ENCODE results near the gene GIPC1. TPM values are rescaled to one million over a fixed set of nuclear protein-coding genes. Genes with fewer than 3 reads are reported as not detected.

The GIPC1 gene
- total and polyA plus RNA-seq, 8 donors = 73.3 to 662 (median 122) TPM

- intact Hi-C loops (cut with DNase I; ENCODE audit: low total_unique reads) = no loop called here
- H3K4me3 ChIP-seq = peak within 1 kb of the TSS; percentile 85 to 89 (median 89)
- no peaks in the 10 kb centered on the region for H3K27me3 ChIP-seq
- H3K27ac ChIP-seq = peak within 1 kb of the TSS; percentile 99 to 100 (median 100)
- H3K4me1 ChIP-seq = peaks cover 51 to 80% (median 55%) of the 10 kb centered on the region in 4 donors
- 0 to 1% (median 0%) methylated on average over 20 to 82 of the region's 82 CpGs for WGBS, 5 donors
- TF ChIP-seq, protein P1, sequence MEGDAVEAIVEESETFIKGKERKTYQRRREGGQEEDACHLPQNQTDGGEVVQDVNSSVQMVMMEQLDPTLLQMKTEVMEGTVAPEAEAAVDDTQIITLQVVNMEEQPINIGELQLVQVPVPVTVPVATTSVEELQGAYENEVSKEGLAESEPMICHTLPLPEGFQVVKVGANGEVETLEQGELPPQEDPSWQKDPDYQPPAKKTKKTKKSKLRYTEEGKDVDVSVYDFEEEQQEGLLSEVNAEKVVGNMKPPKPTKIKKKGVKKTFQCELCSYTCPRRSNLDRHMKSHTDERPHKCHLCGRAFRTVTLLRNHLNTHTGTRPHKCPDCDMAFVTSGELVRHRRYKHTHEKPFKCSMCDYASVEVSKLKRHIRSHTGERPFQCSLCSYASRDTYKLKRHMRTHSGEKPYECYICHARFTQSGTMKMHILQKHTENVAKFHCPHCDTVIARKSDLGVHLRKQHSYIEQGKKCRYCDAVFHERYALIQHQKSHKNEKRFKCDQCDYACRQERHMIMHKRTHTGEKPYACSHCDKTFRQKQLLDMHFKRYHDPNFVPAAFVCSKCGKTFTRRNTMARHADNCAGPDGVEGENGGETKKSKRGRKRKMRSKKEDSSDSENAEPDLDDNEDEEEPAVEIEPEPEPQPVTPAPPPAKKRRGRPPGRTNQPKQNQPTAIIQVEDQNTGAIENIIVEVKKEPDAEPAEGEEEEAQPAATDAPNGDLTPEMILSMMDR (IDR thresholded peaks at IDR 0.05) = no peak
- TF ChIP-seq POLR2A (IDR thresholded peaks at IDR 0.05) (peak in 2 of 4 donors; percentile 88 to 92), POLR2AphosphoS5 (IDR thresholded peaks at IDR 0.05) (peak; percentile 96 to 98 (median 98)), EP300 (IDR thresholded peaks at IDR 0.05) (no peak)
- no peaks in the 10 kb centered on the region for H3K9me3 ChIP-seq
- H3K36me3 ChIP-seq = peaks cover 22 to 39% (median 34%) of the 10 kb centered on the region in 4 donors
- DNase-seq = peak; percentile 83 to 95
These were observed 22.0 kb upstream of the GIPC1 start, which contains the start of gene DNAJB1 for GRCh38 chr19:14517840-14518505. DNAJB1 (minus strand) TSS chr19:14518397; CDS start chr19:14518349, 48 bp downstream.

GRCh38 chr19:14517446-14517839 lies 21.5 kb upstream of the GIPC1 start:
- Histone ChIP-seq H3K36me3 (peaks cover 22 to 40% (median 34%) of the 10 kb centered on the region in 4 donors), H3K27ac (peak overlapping the region; percentile 99 to 100 (median 100)), H3K27me3 (no peaks in the 10 kb centered on the region), H3K9me3 (no peaks in the 10 kb centered on the region), H3K4me3 (peak overlapping the region; percentile 85 to 89 (median 89)), H3K4me1 (peaks cover 51 to 80% (median 52%) of the 10 kb centered on the region in 4 donors)
- TF ChIP-seq POLR2AphosphoS5 (IDR thresholded peaks at IDR 0.05) (no peak), POLR2A (IDR thresholded peaks at IDR 0.05) (no peak), EP300 (IDR thresholded peaks at IDR 0.05) (no peak)
- TF ChIP-seq, protein P1 (IDR thresholded peaks at IDR 0.05) = no peak
- no peak for DNase-seq
- intact Hi-C loops (cut with DNase I; ENCODE audit: low total_unique reads) = no loop called here
- 0 to 2% (median 0%) methylated on average over 9 to 32 of the region's 32 CpGs for WGBS, 5 donors

GRCh38 chr19:14516746-14517438 lies 21.0 kb upstream of the GIPC1 start:
- WGBS, 5 donors = 8 to 13% (median 11%) methylated on average over 19 to 22 of the region's 22 CpGs
- no peaks in the 10 kb centered on the region for H3K9me3 ChIP-seq
- peaks cover 50 to 80% (median 52%) of the 10 kb centered on the region in 4 donors for H3K4me1 ChIP-seq

More at GRCh38 chr19:14516746-14517438, 21.0 kb upstream of the GIPC1 start:
- Histone ChIP-seq H3K27ac (peak overlapping the region; percentile 99 to 100 (median 100)), H3K27me3 (no peaks in the 10 kb centered on the region), H3K36me3 (peaks cover 22 to 40% (median 34%) of the 10 kb centered on the region in 4 donors), H3K4me3 (peak overlapping the region; percentile 85 to 89 (median 89))
- TF ChIP-seq POLR2AphosphoS5 (IDR thresholded peaks at IDR 0.05) (no peak), EP300 (IDR thresholded peaks at IDR 0.05) (no peak), POLR2A (IDR thresholded peaks at IDR 0.05) (no peak)
- TF ChIP-seq, protein P1 (IDR thresholded peaks at IDR 0.05) = no peak
- DNase-seq = peak in 1 of 2 donors; percentile 50
- intact Hi-C loops (cut with DNase I; ENCODE audit: low total_unique reads) = no loop called here

Measured in stomach (tissue), 9 donors.